Neural cell (in vitro differentiated cells): ENCODE results near the gene UNCX. TPM values are rescaled to one million over a fixed set of nuclear protein-coding genes. Genes with fewer than 3 reads are reported as not detected.
"Not testable (repeated sequence)": the region's sequence is repeated elsewhere in the genome, so short reads cannot be mapped to it uniquely, and the experiment has no call there.

ENCODE experiments used
- H2AFZ ChIP-seq: fragments of 200-600, 300-800 bp; sonication (generic), shearing (Covaris generic); 2 replicates; pipeline ENCODE4 v1.6.0; 2014; ENCODE audit warnings: low read depth, mild to moderate bottlenecking, antibody characterized with exemption, low read length, moderate library complexity
- H3F3A ChIP-seq: fragments of 200-600 bp; shearing (Covaris generic); 2 replicates; pipeline ENCODE4 v1.6.1; 2016; ENCODE audit warnings: mild to moderate bottlenecking, moderate library complexity, mixed read lengths, antibody characterized with exemption, low read length; ENCODE audit not compliant: insufficient read depth, poor library complexity, severe bottlenecking
- H3K27ac ChIP-seq: fragments of 200-600, 300-800 bp; sonication (generic), shearing (Covaris generic); 2 replicates; pipeline ENCODE4 v1.5.1; 2014; ENCODE audit warnings: mild to moderate bottlenecking, low read length, moderate library complexity
- H3K27me3 ChIP-seq: fragments of 300-800, 200-600 bp; sonication (generic), shearing (Covaris generic); 2 replicates; pipeline ENCODE4 v1.6.0; 2014; ENCODE audit warnings: mild to moderate bottlenecking, low read depth, low read length, moderate library complexity; ENCODE audit not compliant: insufficient read depth
- H3K36me3 ChIP-seq: fragments of 300-800, 200-600 bp; sonication (generic), shearing (Covaris generic); 2 replicates; pipeline ENCODE4 v1.5.1; 2014; ENCODE audit warnings: mild to moderate bottlenecking, antibody characterized with exemption, low read length, moderate library complexity; ENCODE audit not compliant: insufficient read depth
- H3K4me2 ChIP-seq: fragments of 300-800, 200-600 bp; sonication (generic), shearing (Covaris generic); 2 replicates; pipeline ENCODE4 v1.6.0; 2014; ENCODE audit warnings: mild to moderate bottlenecking, low read length
- H3K4me3 ChIP-seq: fragments of 300-800, 200-600 bp; sonication (generic), shearing (Covaris generic); 2 replicates; pipeline ENCODE4 v1.5.1; 2014; ENCODE audit warnings: mild to moderate bottlenecking, low read length, moderate library complexity
- H3K79me2 ChIP-seq: fragments of 200-600 bp; shearing (Covaris generic); replicated peaks from 2 replicates; pipeline ENCODE4 v1.6.0; 2014; ENCODE audit warnings: mild to moderate bottlenecking, low read length, moderate library complexity; ENCODE audit not compliant: insufficient read depth
- H3K9ac ChIP-seq: fragments of 300-800, 200-600 bp; sonication (generic), shearing (Covaris generic); 2 replicates; pipeline ENCODE4 v1.6.1; 2016; ENCODE audit warnings: mild to moderate bottlenecking, low read length, mixed read lengths
- H3K9me2 ChIP-seq: fragments of 200-600 bp; shearing (Covaris generic); 2 replicates; pipeline ENCODE4 v1.6.1; 2016; ENCODE audit warnings: mild to moderate bottlenecking, low read length, mixed read lengths; ENCODE audit not compliant: insufficient read depth
- H3K9me3 ChIP-seq: fragments of 200-600, 300-800 bp; sonication (generic), shearing (Covaris generic); 2 replicates; pipeline ENCODE4 v1.6.1; 2016; ENCODE audit warnings: mild to moderate bottlenecking, mixed run types, low read length, moderate library complexity, mixed read lengths
- H4K20me1 ChIP-seq: fragments of 200-600 bp; shearing (Covaris generic); 2 replicates; pipeline ENCODE4 v1.6.1; 2016; ENCODE audit warnings: mild to moderate bottlenecking, mixed run types; ENCODE audit not compliant: insufficient read depth
- EP300 ChIP-seq: fragments of 450-650 bp; conservative IDR thresholded peaks from 2 replicates; pipeline ENCODE4 v1.6.1; 2014; ENCODE audit warnings: antibody characterized with exemption, mild to moderate bottlenecking, moderate library complexity; ENCODE audit not compliant: poor library complexity, severe bottlenecking
- EZH2 ChIP-seq: fragments of 200-600, 300-800 bp; shearing (Covaris generic), sonication (generic); IDR thresholded peaks from 2 replicates; pipeline ENCODE4 v1.6.1; 2014; ENCODE audit warnings: antibody characterized with exemption, low read length, borderline replicate concordance, mild to moderate bottlenecking; ENCODE audit not compliant: insufficient read depth, poor library complexity, severe bottlenecking
- MXI1 ChIP-seq: fragments of 450-650 bp; conservative IDR thresholded peaks from 2 replicates; pipeline ENCODE4 v1.6.1; 2014; ENCODE audit warnings: antibody characterized with exemption, mild to moderate bottlenecking; ENCODE audit not compliant: poor library complexity, severe bottlenecking
- POLR2AphosphoS5 ChIP-seq: IDR thresholded peaks from 2 replicates; pipeline ENCODE4 v1.6.1; 2012
- RAD21 ChIP-seq: fragments of 450-650 bp; conservative IDR thresholded peaks from 2 replicates; pipeline ENCODE4 v1.6.1; 2014; ENCODE audit warnings: antibody characterized with exemption, mild to moderate bottlenecking, moderate library complexity
- SMC3 ChIP-seq: fragments of 450-650 bp; conservative IDR thresholded peaks from 2 replicates; pipeline ENCODE4 v1.6.1; 2014; ENCODE audit warnings: antibody characterized with exemption, mild to moderate bottlenecking, moderate library complexity; ENCODE audit not compliant: poor library complexity
- TAF1 ChIP-seq: IDR thresholded peaks from 2 replicates; pipeline ENCODE4 v1.6.1; 2012; ENCODE audit warnings: low read depth
- polyA plus RNA-seq: library from polyadenylated mRNA; depleted of rRNA; stranded (reverse); fragments of >200 nt; gene quantifications from 2 replicates; pipeline ENCODE4 v1.2.3, GENCODE V29; 2014
- TF ChIP-seq, protein P1 (sequence below): IDR thresholded peaks from 2 replicates; pipeline ENCODE4 v1.6.1; 2012; ENCODE audit warnings: borderline replicate concordance
- TF ChIP-seq, protein P2 (sequence below): fragments of 450-650 bp; IDR thresholded peaks from 2 replicates; pipeline ENCODE4 v1.5.1; 2014; ENCODE audit warnings: antibody characterized with exemption, mild to moderate bottlenecking, moderate library complexity; ENCODE audit not compliant: poor library complexity, severe bottlenecking

Gene UNCX
- polyA plus RNA-seq, 1 donor from 2014 or later: 1.6 TPM

DNA sequence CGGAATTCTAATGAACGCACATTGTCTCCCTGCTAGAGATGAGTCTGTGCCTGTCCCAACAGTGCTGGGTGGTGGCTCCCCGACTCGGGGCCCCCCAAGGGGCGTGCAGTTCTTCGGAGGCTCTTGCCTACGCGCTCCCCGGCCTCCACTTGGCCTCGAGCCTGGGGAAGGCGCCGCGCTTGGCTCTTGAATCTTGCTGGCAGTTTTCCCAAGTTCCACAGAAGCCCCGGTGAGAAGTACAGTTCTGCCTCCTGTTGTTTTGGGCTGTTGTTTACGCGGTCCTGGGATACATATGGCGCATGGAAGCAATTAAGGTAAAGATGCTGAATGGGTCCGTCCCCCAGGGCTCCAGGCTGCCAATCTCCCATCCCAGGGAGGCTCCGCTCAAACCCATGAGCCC, 32.6 kb upstream of the UNCX start:
- Histone ChIP-seq H3K4me2 (no peak overlapping the region), H2AFZ (no peak overlapping the region), H3F3A (no peaks in the 10 kb centered on the region), H3K27me3 (no peaks in the 10 kb centered on the region), H3K36me3 (no peaks in the 10 kb centered on the region), H3K79me2 (no peaks in the 10 kb centered on the region), H3K4me3 (no peak overlapping the region), H3K9me3 (no peaks in the 10 kb centered on the region), H4K20me1 (no peaks in the 10 kb centered on the region), H3K27ac (no peak overlapping the region), H3K9me2 (no peaks in the 10 kb centered on the region), H3K9ac (no peak overlapping the region)
- TF ChIP-seq TAF1 (no peak), RAD21 (no peak), SMC3 (no peak)
- TF ChIP-seq, protein P1, sequence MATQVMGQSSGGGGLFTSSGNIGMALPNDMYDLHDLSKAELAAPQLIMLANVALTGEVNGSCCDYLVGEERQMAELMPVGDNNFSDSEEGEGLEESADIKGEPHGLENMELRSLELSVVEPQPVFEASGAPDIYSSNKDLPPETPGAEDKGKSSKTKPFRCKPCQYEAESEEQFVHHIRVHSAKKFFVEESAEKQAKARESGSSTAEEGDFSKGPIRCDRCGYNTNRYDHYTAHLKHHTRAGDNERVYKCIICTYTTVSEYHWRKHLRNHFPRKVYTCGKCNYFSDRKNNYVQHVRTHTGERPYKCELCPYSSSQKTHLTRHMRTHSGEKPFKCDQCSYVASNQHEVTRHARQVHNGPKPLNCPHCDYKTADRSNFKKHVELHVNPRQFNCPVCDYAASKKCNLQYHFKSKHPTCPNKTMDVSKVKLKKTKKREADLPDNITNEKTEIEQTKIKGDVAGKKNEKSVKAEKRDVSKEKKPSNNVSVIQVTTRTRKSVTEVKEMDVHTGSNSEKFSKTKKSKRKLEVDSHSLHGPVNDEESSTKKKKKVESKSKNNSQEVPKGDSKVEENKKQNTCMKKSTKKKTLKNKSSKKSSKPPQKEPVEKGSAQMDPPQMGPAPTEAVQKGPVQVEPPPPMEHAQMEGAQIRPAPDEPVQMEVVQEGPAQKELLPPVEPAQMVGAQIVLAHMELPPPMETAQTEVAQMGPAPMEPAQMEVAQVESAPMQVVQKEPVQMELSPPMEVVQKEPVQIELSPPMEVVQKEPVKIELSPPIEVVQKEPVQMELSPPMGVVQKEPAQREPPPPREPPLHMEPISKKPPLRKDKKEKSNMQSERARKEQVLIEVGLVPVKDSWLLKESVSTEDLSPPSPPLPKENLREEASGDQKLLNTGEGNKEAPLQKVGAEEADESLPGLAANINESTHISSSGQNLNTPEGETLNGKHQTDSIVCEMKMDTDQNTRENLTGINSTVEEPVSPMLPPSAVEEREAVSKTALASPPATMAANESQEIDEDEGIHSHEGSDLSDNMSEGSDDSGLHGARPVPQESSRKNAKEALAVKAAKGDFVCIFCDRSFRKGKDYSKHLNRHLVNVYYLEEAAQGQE: no peak
- TF ChIP-seq, protein P2, sequence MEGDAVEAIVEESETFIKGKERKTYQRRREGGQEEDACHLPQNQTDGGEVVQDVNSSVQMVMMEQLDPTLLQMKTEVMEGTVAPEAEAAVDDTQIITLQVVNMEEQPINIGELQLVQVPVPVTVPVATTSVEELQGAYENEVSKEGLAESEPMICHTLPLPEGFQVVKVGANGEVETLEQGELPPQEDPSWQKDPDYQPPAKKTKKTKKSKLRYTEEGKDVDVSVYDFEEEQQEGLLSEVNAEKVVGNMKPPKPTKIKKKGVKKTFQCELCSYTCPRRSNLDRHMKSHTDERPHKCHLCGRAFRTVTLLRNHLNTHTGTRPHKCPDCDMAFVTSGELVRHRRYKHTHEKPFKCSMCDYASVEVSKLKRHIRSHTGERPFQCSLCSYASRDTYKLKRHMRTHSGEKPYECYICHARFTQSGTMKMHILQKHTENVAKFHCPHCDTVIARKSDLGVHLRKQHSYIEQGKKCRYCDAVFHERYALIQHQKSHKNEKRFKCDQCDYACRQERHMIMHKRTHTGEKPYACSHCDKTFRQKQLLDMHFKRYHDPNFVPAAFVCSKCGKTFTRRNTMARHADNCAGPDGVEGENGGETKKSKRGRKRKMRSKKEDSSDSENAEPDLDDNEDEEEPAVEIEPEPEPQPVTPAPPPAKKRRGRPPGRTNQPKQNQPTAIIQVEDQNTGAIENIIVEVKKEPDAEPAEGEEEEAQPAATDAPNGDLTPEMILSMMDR: no peak

GRCh38 chr7:1201916-1202315, 30.8 kb upstream of the UNCX start:
- Histone ChIP-seq H4K20me1 (no peaks in the 10 kb centered on the region), H3K27ac (no peak overlapping the region), H3F3A (no peaks in the 10 kb centered on the region), H2AFZ (no peak overlapping the region), H3K9me2 (no peaks in the 10 kb centered on the region), H3K9me3 (no peaks in the 10 kb centered on the region), H3K4me2 (no peak overlapping the region), H3K4me3 (no peak overlapping the region), H3K79me2 (no peaks in the 10 kb centered on the region), H3K36me3 (no peaks in the 10 kb centered on the region), H3K9ac (no peak overlapping the region), H3K27me3 (no peaks in the 10 kb centered on the region)
- TF ChIP-seq EP300 (no peak), RAD21 (no peak), EZH2 (no peak), POLR2AphosphoS5 (no peak), SMC3 (no peak), TAF1 (no peak), MXI1 (no peak)
- TF ChIP-seq, protein P1: no peak
- TF ChIP-seq, protein P2: no peak

GRCh38 chr7:1202914-1203313, 29.8 kb upstream of the UNCX start:
- not testable (repeated sequence) for H3K36me3 ChIP-seq, H3K79me2 ChIP-seq, H3K9ac ChIP-seq, H3K4me2 ChIP-seq, H2AFZ ChIP-seq, H3K4me3 ChIP-seq, H3F3A ChIP-seq, H3K9me2 ChIP-seq, H3K9me3 ChIP-seq, H4K20me1 ChIP-seq, H3K27ac ChIP-seq, H3K27me3 ChIP-seq
